PC-9 (cell line): ENCODE measurements around the gene XPO4. TPM values are rescaled to one million over a fixed set of nuclear protein-coding genes. Genes with fewer than 3 reads are reported as not detected.

Experiments
- BruUV-seq: library from RNA; stranded (reverse); fragments of 400-500 nt; replicated peaks from 2 replicates; lab custom pipeline; 2021; lab: Mats Ljungman, UMichigan
- CTCF ChIA-PET: fragments of 300-600 bp; sonication (Branson Sonifier 250); formaldehyde crosslinking; loops from one replicate; lab custom pipeline; 2022; ENCODE audit warnings: antibody characterized with exemption; lab: Charles Lee
- POLR2A ChIA-PET: fragments of 300-600 bp; sonication (Branson Sonifier 250); formaldehyde crosslinking; loops from one replicate; lab custom pipeline; 2022; ENCODE audit warnings: antibody characterized with exemption; ENCODE audit not compliant: unreplicated experiment; lab: Charles Lee
- DNase-seq, 2 experiments: peaks; one replicate each; pipeline versions ENCODE4 v3.0.0 to v3.0.0-alpha.2; 2015 to 2022; ENCODE audit warnings: mixed read lengths in 1 of 2
- H2AFZ ChIP-seq: fragments of 200-600 bp; sonication (generic); 2 replicates; pipeline ENCODE4 v1.8.1; 2017; ENCODE audit warnings: antibody characterized with exemption
- H3F3A ChIP-seq: fragments of 200-600 bp; sonication (generic); 2 replicates; pipeline ENCODE4 v1.8.1; 2017; ENCODE audit warnings: antibody characterized with exemption, mild to moderate bottlenecking, low read depth; ENCODE audit not compliant: insufficient read depth
- H3K27ac ChIP-seq: fragments of 200-600 bp; sonication (generic); 2 replicates; pipeline ENCODE4 v1.6.1; 2016; ENCODE audit warnings: mixed run types
- H3K27me3 ChIP-seq: fragments of 200-600 bp; sonication (generic); 2 replicates; pipeline ENCODE4 v1.6.1; 2016; ENCODE audit warnings: low read depth, mixed run types; ENCODE audit not compliant: insufficient read depth
- H3K36me3 ChIP-seq: fragments of 200-600 bp; sonication (generic); 2 replicates; pipeline ENCODE4 v1.6.1; 2016; ENCODE audit warnings: low read depth, mixed run types
- H3K4me1 ChIP-seq: fragments of 200-600 bp; sonication (generic); replicated peaks from 2 replicates; pipeline ENCODE4 v1.6.1; 2016; ENCODE audit warnings: mixed run types; ENCODE audit not compliant: insufficient read depth
- H3K4me2 ChIP-seq: fragments of 200-600 bp; sonication (generic); 2 replicates; pipeline ENCODE4 v1.6.1; 2017; ENCODE audit warnings: mixed run types
- H3K4me3 ChIP-seq: fragments of 200-600 bp; sonication (generic); 2 replicates; pipeline ENCODE4 v1.6.1; 2016; ENCODE audit warnings: mixed run types
- H3K79me2 ChIP-seq: fragments of 200-600 bp; sonication (generic); 2 replicates; pipeline ENCODE4 v1.6.1; 2017; ENCODE audit warnings: low read depth, mixed run types
- H3K9me2 ChIP-seq: fragments of 200-600 bp; sonication (generic); 2 replicates; pipeline ENCODE4 v1.8.1; 2017; ENCODE audit warnings: mild to moderate bottlenecking; ENCODE audit not compliant: insufficient read depth
- H3K9me3 ChIP-seq: fragments of 200-600 bp; sonication (generic); 2 replicates; pipeline ENCODE4 v1.8.1; 2016; ENCODE audit warnings: low read depth; ENCODE audit not compliant: insufficient read depth
- H4K20me1 ChIP-seq: fragments of 200-600 bp; sonication (generic); 2 replicates; pipeline ENCODE4 v1.8.1; 2017; ENCODE audit not compliant: insufficient read depth
- EZH2 ChIP-seq: fragments of 200-600 bp; sonication (generic); IDR thresholded peaks from 2 replicates; pipeline ENCODE4 v1.8.0; 2017; ENCODE audit warnings: antibody characterized with exemption, low read depth
- intact Hi-C: fragments of 100-400 bp; cut with micrococcal nuclease; formaldehyde crosslinking; loops from one replicate; pipeline ENCODE4 v1.10.0; 2022; ENCODE audit not compliant: unreplicated experiment
- total RNA-seq: library from RNA; stranded (reverse); gene quantifications from 2 replicates; pipeline ENCODE4 v1.2.3, GENCODE V29; 2021
- TF ChIP-seq, protein P1 (sequence below): fragments of 200-600 bp; sonication (generic); conservative IDR thresholded peaks from 2 replicates; pipeline ENCODE4 v1.6.1; 2017; ENCODE audit warnings: mixed run types, antibody characterized with exemption, mild to moderate bottlenecking, moderate library complexity

Gene XPO4
- total RNA-seq, 1 experiment from 2014 or later: 11.1 TPM

DNA sequence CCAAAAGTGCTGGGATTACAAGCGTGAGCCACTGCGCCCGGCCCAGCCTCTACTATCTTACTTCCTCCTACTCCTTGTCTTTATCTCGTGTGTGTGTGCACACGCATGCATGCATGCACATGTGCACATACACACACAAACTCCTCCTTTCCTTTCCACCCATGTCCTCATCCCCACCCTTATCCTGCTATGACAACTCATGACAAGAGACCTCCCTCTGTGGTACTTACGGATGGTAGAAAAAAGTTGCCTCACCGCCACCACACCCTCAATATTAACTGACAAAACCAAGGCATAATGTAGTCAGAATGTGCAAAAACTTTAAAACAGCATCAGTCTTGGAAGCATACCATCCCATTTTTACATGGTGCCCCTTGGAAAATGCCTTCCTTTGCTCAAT is 112.9 kb downstream of the XPO4 start:
- Histone ChIP-seq H3K4me2 (no peak overlapping the region), H3K36me3 (no peaks in the 10 kb centered on the region), H3K4me1 (no peaks in the 10 kb centered on the region), H3K27ac (no peak overlapping the region), H3K27me3 (no peaks in the 10 kb centered on the region), H4K20me1 (no peaks in the 10 kb centered on the region), H3K9me2 (no peaks in the 10 kb centered on the region), H3K79me2 (no peaks in the 10 kb centered on the region), H3F3A (peaks cover 4% of the 10 kb centered on the region), H3K9me3 (no peaks in the 10 kb centered on the region), H2AFZ (no peak overlapping the region), H3K4me3 (no peak overlapping the region)
- CTCF ChIA-PET: interaction anchor here (0.7 kb wide), 1 partner anchor 216 kb away, joined by 9 read pairs; no protein-coding TSS in a partner anchor
- TF ChIP-seq EZH2: no peak
- TF ChIP-seq, protein P1, sequence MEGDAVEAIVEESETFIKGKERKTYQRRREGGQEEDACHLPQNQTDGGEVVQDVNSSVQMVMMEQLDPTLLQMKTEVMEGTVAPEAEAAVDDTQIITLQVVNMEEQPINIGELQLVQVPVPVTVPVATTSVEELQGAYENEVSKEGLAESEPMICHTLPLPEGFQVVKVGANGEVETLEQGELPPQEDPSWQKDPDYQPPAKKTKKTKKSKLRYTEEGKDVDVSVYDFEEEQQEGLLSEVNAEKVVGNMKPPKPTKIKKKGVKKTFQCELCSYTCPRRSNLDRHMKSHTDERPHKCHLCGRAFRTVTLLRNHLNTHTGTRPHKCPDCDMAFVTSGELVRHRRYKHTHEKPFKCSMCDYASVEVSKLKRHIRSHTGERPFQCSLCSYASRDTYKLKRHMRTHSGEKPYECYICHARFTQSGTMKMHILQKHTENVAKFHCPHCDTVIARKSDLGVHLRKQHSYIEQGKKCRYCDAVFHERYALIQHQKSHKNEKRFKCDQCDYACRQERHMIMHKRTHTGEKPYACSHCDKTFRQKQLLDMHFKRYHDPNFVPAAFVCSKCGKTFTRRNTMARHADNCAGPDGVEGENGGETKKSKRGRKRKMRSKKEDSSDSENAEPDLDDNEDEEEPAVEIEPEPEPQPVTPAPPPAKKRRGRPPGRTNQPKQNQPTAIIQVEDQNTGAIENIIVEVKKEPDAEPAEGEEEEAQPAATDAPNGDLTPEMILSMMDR: no peak
- DNase-seq: no peak
- intact Hi-C loops: no loop called here
- POLR2A ChIA-PET: no interaction called here
- BruUV-seq: no TSS peak

DNA sequence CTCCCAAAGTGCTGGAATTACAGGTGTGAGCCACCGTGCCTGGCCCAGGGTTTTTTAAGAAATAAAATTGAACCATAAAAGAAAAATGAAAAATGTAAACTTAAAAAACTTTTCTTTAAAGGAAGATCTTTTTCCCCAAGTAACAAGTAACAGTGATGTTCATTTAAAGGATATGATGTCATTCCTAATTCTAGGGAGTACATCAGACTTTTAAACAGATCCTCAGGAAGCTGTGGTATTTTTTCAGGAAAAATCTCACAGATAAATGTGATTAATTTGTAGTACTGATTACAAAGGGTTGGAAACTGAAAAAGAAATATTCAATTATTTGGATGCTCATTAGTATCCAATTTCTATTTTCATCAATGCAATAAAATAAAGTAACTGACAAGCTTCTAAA is 114.2 kb downstream of the XPO4 start:
- Histone ChIP-seq H3K36me3 (no peaks in the 10 kb centered on the region), H3K9me2 (no peaks in the 10 kb centered on the region), H4K20me1 (no peaks in the 10 kb centered on the region), H3K9me3 (no peaks in the 10 kb centered on the region), H3F3A (peaks cover 4% of the 10 kb centered on the region), H3K27me3 (no peaks in the 10 kb centered on the region), H3K4me2 (no peak overlapping the region), H3K4me3 (no peak overlapping the region), H3K4me1 (no peaks in the 10 kb centered on the region), H3K79me2 (no peaks in the 10 kb centered on the region), H3K27ac (no peak overlapping the region), H2AFZ (no peak overlapping the region)
- DNase-seq: no peak
- TF ChIP-seq, protein P1: no peak
- no peak for TF ChIP-seq EZH2
- intact Hi-C loops: no loop called here
- ChIA-PET POLR2A (no interaction called here), CTCF (no interaction called here)
- BruUV-seq: no TSS peak

GRCh38 chr13:20787180-20787579 is 115.4 kb downstream of the XPO4 start:
- DNase-seq: no peak
- intact Hi-C loops: no loop called here
- Histone ChIP-seq H3K36me3 (no peaks in the 10 kb centered on the region), H3K4me1 (no peaks in the 10 kb centered on the region), H3K9me2 (no peaks in the 10 kb centered on the region), H2AFZ (no peak overlapping the region), H3K9me3 (no peaks in the 10 kb centered on the region), H3K79me2 (no peaks in the 10 kb centered on the region), H3K4me3 (no peak overlapping the region), H3F3A (peaks cover 4% of the 10 kb centered on the region), H3K27ac (no peak overlapping the region), H4K20me1 (no peaks in the 10 kb centered on the region), H3K4me2 (no peak overlapping the region), H3K27me3 (no peaks in the 10 kb centered on the region)
- TF ChIP-seq, protein P1: no peak
- no TSS peak for BruUV-seq
- CTCF ChIA-PET: no interaction called here
- POLR2A ChIA-PET: no interaction called here
